GM11168 (cell line): ENCODE measurements around the gene DNAL1.
"Not testable (repeated sequence)": the region's sequence is repeated elsewhere in the genome, so short reads cannot be mapped to it uniquely, and the experiment has no call there.

ENCODE experiments used
- in situ Hi-C: fragments of 300-500 bp; cut with MboI; formaldehyde crosslinking; loops from one replicate; pipeline ENCODE4 v1.12.0; 2022; ENCODE audit warnings: low sequenced_read_pairs; ENCODE audit not compliant: unreplicated experiment

DNAL1 gene

DNA sequence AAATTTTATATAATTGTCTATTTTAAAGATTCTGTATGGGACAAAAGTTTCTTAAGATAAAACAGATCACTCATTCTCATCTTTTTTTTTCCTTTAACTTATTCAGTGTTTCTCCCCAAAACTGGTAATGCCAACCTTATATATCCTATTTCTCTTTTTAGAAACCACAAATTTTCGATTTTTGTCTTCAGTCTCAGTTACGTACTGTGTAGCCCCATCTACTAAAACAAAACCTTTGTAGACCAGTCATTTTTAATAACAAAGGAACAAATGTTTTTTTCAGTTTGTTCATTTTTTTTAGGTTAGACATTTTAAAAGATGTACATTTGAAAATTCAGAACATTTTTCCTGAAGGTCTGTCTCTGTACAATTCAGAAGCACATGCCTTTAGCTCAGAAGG, 51.2 kb downstream of the DNAL1 start:
- in situ Hi-C loops = no loop called here

DNA sequence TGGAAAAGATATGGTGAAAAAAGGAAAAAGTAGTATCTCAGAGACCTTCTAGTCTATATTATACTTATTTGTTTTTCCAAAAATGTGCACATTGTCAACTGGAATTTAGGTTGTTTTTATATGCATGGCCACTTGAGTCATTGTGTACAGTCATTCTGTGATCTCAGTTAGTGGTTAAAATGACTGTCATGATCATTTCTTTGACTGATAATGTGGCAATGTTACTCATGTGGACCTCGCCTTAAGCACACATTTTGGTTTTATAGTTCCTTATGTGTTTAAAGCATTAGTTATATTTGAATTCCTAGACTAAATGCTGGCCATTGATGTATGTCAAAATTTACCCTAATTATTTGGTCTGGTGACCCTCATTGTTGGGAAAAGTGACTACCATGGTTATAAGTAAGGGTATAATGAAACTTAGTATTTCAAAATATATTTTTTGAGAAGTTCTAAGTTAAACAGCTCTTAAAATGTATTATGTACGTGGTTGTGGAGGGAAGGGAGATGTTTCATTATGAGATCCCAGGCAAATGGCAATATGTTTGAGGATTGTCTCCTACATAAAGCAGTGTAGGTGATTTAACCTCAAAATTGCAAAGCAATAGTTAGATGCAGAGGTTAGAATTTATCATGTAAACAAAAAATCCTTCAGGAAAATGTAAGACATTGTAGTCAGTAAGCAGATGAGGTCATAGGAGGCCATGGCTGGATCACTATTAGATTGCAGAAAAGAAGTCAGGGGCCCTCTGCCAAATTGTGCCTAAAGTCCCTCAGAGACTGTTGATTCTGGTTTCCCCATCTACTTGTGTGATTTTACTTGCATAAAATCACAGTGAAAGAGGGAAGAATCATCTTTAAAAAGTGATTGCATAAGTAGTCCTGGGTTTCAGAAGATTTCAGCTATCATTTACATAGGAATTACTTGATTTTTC, 51.9 kb downstream of the DNAL1 start:
- in situ Hi-C loops = no loop called here

DNA sequence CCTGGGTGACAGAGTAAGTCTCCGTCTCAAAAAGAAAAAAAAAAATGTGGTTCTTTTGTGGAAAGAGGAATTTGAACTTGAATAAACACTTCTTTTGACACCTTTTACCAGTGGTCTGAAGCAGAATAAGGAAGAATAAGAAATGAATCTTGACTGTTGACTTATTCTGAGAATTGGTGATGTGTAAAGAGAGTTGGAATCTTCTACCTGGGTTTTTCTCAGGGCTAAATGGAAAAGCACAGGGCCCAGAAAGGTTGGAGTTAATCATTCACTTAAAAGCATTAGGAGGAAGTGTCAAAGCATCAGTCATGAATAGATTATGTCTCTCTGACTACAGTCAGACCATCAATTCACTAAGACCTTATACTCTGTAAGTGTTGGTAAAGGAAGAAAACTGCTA, 55.5 kb downstream of the DNAL1 start:
- in situ Hi-C loops = no loop called here

DNA sequence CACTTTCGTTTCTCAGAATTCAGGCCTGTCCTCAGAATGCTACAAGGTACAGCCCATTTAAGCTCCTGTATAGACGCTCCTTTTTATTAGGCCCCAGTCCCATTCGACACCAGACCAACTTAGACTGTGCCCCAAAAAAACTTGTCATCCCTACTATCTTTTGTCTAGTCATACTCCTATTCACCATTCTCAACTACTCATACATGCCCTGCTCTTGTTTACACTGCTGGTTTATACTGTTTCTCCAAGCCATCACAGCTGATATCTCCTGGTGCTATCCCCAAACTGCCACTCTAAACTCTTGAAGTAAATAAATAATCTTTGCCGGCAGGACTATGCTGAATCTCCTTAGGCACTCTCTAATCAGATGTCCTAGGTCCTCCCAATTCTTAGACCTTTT, 63.3 kb downstream of the DNAL1 start:
- in situ Hi-C loops = not testable (repeated sequence)

DNA sequence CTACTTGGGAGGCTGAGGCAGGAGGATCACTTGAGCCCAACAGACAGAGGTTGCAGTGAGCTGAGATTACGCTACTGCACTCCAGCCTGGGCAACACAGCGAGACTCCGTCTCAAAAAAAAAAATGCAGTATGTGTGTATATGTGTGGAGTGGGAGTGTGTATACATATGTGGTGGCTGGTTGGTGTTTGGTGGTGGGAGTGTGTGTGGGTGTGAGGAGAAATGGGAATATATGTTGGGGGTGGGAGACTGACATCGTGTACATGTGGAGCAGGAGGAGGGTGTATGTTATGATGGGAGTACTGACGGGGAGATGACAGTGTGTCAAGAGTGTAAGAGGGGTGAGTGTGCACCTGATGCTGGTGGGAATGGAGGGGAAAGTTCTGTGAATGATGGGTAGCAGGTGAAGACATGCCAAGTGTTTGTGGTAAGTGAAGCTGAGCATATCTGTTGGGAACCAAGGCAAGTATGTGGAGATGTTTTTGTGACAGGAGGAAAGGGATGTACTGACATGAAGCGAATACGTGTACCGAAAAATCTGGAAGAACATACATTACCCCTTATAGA, 65.2 kb downstream of the DNAL1 start:
- in situ Hi-C loops = no loop called here

DNA sequence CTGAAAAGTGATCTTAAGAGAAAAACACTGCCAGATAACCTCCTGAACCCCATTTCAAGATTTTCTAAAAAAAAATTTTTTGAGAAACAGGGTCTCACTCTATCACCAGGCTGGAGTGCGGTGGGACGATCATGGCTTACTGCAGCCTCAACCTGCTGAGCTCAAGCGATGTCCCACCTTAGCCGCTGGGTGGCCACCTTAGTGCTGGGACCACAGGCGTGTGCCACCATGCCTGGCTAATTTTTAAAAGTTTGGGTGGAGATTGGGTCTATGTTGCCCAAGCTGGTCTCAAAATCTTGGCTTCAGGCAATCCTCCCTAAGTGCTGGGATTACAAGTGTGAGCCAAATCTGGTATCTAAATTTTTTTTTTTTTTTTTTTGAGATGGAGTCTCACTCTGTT, 66.0 kb downstream of the DNAL1 start:
- in situ Hi-C loops = no loop called here

DNA sequence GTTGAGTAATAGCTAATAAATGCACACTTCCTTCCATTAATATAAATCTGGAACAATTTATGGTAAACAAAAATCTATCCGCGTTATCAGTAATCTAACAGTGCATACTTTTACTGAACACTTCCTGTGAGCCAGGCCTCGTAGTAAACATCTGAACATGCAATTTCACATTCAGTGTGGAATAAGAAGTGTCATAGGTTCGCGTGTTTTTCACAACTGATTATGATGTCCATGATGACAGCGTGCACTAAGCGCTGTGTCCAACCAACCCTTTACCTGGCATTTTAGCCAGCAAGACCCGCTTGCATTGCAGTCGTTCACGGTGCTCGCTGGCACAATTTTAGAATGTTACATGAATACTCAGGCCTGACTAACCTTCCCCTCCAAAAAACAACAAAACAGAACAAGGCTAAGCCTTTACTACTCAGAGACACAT, 67.3 kb downstream of the DNAL1 start:
- in situ Hi-C loops = no loop called here

DNA sequence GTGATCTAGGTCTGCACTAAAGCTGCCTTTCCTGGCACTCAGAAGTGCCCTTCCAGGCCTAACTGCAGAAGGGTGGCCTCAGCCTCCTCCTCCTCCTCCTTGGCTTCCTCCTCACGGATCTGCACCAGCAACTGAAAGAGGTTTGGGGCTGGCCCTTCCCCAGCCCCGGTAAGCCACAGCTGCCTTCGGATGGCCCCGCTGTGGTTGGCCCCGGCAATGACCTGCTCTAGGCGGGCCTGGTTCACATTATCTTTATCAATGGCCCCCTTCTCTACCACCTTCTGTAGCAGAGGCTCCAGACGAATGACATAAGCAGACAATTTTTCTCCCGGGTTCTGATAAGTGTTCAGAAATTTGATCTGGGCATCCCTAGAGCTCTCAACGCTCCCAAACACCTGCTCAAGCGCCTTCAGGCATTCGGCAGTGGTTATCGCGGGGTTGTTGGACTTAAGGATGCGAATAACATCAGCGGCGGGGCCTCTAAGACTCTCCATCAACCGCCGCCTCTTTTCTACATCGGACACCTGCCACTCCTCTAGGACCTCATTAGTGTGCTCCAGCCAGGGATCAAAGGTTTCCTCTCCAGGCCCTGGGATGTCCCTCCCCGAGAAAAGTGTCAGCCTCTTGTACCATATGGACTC, 67.9 kb downstream of the DNAL1 start:
- in situ Hi-C loops = no loop called here

DNA sequence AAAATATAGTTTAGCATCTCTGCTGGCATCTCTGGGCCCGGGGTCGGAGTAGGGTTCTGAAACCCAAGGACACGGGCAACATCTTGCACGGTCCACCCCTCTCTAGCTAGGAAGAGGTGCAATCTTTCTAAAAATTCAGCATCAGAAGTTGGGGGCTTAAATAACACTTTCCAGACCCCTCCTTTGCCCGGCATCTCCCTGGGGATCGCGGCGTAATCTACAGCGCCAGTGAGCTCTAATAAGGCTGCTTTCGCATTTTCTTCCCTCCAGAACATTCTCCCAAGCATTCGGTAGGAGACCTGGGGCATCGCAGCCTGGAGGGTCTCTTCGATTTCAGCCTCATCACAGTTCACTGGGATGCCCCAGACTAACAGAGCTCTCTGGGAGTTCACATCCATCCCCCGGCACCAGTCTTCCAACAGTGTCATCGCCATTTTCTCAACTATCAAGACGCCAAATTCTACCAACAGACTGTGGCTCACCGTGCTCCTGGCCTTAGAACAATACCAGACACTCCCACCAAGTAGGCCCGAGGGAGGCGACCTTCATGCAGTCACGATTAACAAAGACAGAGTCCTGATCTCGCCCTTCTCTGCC, 68.5 kb downstream of the DNAL1 start:
- in situ Hi-C loops = no loop called here

DNA sequence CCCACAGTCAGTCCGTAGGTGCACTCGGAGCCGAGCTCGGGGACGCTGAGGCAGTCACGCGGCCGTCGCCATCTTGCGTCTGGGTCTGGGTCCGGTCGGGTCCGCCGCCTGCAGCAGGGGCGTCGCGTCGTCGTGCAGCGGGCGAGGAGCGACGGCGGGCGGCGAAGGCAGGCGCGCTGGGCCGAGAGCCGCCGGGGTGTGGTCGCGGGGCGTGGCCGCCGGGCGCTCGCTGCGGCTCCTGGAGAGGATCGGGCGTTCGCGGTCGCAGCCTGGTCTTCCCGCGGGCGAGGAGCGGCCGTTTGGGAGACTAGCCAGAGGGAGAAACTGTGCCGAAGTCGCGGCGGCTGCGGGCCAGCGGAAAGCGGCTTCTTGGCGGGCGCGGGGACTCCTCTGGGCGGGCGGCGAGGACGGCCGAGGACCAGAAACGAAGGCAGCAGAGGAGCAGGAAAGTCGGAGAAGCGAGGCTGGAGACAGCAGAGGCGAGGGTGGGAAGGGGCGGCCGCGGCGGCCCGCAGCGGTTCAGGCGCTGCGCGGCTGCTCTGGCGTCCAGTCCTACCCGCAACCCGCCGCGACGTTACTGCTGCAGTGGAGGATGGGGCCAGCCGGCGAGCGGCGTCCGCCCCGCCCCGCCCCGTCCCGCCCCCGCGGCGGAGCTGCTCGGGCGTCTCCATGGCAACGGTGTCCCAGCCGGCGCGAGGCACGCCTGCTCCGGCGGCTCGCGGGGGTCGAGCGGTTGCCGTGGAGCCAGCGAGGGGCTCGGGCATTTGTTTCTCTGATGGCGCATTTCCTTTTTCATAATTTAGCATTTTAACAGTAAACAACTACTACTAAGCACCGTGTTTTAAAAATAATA, 69.2 kb downstream of the DNAL1 start, which contains the start of gene PNMA1:
TSS of gene PNMA1 (minus strand) at position 582 of the 853 bp plus-strand sequence. CDS start 745 bp downstream, outside the sequence.
- in situ Hi-C loops = no loop called here

DNA sequence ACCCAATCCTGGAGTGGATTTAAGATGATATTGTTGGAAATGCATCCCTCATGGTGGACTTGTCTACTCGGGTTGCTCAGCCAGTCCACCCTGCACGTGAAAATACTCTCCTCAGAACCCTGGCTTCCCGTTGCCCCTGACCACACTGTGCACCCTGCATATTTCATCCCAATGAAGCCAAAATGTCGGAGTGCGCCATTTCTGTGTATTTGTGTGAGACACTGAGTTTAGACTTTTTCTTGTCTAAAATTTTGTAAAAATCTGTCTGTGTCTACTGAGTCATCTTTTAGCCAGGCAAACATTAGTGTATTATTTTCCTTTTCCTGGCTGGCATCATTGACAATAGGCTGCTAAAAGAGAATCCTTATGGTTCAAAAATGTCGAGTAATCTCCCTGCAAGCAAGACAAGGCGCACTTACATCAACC, 69.9 kb downstream of the DNAL1 start:
- in situ Hi-C loops = no loop called here

DNA sequence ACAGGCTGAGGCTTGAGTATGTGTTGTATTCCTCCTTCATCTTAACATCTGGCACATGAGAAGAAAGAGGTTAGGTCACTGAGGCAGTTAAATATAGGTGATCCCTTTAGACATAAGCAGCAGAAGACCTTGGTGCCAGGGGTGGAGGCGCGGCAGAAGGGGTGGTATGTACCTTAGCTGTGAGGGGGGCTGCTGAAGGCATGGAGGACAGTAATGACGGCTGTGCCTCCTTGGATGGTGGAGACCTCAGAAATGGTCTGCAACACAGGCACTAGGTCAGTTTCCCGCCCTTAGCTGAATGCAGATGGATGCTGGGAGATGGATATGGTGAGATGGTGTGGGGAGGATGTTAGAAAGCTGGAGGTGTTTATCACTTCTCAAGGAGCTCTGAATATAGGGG, 70.9 kb downstream of the DNAL1 start:
- in situ Hi-C loops = no loop called here

DNA sequence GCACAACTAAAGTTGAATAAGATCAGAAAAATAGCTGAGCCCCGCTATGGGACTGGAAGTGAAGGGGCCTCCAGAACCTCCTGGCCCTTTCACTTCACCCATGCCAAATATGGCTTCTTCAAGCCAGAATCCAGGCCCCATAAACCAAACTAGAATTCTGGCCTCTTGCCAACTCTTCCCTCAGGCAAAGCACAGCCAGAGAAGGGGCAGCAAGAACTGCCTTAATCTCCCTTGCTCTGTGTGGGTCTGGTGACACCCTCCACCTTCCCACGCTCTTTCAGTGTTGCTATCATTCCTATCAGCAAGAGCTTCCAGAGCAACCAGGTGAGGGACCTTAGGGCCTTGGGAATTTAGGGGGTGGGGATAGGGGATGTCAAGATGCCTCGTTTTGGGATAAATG, 72.5 kb downstream of the DNAL1 start:
- in situ Hi-C loops = no loop called here

DNA sequence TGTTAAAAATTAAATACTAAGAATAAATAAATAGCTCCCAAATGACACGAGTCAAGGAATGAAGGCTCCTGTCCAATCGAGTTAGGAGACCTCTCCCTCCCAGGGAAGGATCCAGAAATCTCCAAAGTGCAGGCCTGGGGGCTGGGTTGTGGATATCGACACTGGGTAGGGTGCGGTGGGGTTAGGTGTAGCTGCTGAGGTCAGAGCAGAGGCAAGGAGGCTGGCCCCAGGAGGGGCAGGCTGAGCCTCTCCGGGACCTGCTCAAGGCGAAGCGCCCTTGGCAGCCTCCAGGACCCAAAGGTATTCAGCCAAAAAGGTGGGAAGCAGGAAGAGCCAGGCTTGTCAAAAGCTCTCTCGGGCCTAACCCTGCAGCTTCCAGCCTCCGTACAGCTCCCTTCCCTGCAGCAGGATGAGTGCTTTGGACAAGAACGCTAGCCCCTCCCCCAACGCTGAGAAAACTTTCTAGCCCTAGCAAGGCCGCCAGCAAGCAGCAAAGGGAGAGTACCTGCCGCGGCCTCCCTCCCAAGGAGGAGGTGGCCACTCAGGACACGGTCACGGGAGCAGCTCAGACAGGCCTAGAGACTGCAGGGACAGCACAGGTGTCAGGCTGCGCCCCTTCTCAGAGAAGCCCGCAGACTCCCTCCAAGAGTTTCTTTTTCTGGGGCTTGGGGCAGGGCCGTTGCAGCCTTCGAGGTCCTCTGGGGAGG, 73.1 kb downstream of the DNAL1 start:
- in situ Hi-C loops = no loop called here

DNA sequence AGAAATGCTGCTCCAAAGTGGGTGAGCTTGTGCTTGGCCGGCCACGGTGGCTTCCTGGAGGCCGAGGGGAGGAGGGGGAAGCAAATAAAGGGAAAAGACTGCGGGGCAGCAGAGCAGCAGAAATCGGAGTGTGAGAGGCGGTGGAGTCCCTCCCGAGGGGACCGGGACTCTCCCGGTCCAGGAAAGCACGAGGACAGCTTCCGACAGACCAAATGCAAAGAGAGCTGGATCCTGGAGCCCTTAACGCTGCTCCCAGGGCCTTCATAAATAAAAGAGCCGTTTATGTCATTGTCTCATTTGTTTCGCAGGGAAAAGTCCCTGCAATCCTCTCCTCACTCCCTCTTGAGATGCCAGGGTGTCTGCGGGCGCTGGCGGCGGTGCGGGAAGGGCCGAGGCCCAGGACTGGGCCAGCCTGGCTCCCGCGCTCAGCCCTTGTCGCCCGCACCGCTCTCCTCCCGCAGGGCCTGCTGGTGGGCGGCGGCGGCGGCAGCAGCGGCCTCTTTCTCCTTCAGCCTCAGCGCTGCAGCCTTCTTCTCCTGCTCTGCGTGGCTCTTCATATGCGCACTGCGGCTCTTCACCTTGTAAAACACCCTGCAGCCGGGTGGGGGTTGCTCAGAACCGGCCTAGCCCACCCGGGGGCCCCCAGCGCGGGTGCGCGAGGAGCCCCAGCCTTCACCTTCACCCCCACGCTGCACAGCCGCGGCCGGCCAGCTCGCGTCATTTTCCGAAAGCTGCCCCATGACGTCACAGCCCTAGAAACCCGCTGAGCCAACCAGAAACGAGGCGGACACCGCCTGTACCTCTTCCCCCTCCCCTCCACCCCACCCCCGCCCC, 73.8 kb downstream of the DNAL1 start:
- in situ Hi-C loops = no loop called here

DNA sequence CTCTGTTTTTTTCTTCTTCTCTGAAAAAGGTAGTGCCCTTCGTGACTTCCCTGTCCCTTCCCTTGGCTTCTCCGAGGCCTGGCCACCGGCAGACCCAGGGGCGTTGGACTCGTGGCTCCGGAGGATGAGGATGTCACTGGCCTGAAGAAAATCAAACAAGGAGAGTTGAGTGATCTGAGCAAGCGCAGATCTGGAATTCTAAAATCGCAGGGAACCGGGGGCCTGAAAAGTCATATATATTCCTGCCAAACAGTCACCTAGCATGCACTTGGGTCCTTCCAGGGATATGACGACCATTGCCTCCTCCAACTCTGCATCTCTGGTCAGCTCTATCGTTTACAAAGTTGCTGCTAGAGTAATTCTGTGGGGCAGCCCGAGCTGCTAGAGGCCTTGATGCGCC, 74.6 kb downstream of the DNAL1 start:
- in situ Hi-C loops = no loop called here

DNA sequence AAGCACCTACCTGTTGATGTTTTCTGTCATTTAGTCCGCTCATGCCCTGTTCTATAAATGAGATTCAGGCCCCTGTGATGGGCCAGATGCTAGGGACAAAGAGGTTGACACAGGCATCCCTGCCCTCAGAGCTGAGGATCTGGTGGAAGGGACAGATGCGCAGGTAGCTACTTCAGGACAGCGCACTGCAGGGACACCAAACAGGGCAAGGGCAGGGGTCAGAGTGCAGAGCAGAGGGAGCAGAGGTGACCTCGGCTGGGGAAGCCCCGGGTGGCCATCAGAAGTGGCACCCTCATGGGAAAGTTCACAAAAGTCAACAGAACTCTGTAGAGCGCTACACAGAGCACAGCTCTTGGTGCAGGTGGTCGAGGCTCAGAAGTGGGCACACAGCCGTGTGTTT, 75.0 kb downstream of the DNAL1 start:
- in situ Hi-C loops = no loop called here

DNA sequence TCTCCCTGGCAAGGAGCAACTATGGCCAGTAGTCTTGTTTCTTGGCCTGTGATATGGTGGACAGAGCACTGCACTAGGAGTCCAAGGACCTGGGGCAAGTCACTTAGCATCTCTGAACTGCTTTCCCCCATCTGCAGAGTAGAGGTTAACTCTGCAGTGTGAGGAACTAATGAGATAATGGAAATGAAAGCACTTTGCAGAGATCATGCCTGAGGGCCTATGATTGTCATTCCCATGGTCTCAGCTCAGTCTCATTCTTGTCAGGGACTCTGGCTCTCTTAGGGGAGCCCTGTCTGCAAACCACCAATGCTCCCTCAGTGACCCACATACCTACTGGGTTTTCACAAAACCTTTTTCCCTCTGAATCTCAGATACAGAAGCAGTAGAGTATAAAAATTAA, 75.8 kb downstream of the DNAL1 start:
- in situ Hi-C loops = no loop called here
